ENCODE measurements around the gene PDE7B.

The PDE7B gene

DNA sequence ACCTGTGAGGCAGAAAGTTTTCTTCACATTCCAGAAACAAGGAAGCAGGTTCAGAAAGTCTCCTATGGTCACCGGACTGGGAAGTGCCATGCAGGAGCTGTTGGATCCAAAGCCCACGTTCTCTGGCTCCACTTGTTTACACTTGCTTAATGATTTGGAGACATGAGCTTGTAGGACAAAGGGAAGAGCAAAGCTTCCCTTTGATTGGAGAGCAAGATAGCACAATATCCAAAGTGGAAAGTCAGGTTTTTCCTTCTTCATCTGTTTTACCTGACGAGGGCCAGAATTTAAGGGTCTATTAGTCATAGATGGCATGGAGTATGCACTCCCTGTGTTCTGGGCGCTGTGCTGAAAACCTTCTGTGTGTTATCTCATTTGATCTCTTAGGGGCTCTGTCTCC is 81.2 kb downstream of the PDE7B start:
- DNase-seq (ENCODE audit: low read depth in 2 of 2) = no peak

DNA sequence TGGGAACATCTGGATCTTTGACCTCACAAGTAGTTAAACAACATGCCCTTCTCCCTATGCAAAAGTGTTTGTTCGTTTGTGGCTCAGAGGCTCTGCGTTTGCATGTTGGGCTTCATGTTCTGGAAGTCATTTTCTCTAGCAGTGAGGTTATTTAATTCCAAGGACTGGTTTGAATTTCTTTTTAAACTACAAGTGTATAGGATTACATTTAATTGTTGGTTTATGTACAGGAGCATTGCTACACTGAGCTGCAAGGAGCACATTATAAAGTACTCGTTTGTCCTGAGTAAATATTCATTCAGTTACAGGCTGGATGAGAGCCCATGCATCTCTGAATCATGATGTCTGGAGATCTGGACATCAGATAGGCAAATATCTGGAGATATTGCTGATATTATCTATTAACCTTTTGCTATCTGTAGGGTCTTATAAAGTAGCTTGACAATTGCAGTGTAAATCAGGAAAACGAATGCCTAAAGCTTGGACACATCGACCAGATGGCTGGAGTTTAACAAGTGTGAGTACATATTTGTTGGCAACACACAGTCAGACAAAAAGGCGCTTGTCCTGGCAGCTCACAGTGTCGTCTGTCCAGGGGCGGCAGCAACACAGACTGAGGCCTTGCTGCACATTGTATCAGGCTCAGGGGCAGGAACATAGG is 84.6 kb downstream of the PDE7B start:
- no peak for DNase-seq (ENCODE audit: low read depth in 2 of 2)

DNA sequence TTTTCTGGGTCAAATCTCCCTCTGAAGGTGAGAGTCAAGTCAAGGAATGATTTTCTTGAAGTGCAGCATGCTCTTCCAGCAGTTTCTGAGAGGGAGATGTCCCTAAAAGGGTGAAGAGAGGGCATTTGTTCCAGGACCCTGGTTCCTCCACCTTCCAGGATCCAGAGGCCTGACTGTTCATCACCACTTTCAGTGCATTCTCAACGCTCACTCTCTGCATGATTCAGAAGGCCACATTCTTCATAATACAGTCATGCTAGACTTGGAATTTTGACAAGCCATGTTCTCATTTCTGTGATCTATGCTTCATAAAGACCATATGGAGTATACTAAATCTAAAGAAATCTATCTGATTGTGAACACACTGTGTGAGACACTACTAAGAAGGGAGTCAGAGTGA is 85.1 kb downstream of the PDE7B start:
- DNase-seq (ENCODE audit: low read depth in 2 of 2) = no peak

DNA sequence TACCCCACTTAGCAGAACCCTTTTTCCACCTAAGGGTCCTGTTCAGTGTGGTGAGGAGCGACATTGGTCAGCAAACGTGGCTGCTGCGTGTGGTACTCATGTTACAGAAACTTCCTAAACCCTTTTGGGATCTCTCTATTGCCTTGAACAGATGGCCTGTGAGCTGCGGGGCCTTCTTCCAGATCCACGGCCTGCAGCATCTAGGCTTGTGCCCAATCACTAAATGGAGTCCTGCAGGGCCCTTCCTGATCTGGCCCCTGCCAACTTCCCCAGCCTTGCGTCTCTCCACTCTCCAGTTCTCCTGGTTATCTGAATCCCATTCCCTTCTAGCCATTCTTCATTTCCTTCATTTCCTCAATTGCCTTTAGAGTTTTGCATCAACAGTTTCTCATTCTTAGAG is 85.6 kb downstream of the PDE7B start:
- no peak for DNase-seq (ENCODE audit: low read depth in 2 of 2)

DNA sequence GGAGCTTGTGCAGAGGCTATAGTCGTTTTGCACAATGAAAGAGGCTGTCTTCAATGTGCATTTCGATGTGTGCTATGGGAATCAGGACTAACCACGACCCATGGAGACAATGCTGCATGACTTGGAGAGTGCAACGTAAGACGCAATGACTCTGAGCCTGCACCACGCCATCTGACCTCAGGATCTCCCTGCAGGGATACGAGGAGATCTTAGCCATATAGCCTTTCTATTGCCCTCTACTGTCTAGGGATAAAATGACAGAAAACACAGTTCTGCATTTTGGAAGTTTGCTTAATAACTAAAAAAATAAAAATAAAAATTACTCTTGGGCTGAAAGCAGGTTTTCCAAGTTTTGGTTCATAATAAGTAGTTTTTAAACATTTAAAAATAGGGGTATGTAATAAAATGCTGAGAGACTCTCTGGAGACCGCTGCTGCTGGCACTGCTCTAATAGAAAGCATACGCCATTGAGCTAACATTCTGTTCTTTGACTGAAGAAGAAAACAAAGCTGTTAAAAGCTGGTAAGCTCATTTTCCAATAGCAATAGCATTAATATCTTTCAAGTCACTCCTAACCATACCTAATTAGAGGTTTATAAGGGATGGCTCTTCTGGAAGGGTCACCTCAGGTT is 87.2 kb downstream of the PDE7B start:
- DNase-seq (ENCODE audit: low read depth in 2 of 2) = no peak

DNA sequence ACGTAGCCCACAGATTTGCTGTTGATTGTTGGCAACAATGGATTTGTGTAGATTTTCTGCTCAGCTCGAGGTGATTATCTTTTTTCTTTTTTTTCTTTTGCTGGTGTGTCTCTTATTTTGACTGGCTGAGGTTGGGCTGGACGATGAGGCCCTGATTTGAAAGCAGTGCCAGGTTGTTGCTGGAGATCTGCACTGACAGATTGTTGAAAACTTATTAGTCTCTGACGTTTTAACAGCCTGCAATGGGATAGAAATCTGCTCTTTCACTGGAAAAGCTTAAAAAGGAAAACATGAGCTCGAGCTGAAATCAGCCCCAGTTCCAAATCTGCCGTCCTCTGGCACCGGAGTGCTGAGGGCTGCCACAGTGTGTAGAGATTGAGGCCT is 87.7 kb downstream of the PDE7B start:
- DNase-seq (ENCODE audit: low read depth in 2 of 2) = no peak

DNA sequence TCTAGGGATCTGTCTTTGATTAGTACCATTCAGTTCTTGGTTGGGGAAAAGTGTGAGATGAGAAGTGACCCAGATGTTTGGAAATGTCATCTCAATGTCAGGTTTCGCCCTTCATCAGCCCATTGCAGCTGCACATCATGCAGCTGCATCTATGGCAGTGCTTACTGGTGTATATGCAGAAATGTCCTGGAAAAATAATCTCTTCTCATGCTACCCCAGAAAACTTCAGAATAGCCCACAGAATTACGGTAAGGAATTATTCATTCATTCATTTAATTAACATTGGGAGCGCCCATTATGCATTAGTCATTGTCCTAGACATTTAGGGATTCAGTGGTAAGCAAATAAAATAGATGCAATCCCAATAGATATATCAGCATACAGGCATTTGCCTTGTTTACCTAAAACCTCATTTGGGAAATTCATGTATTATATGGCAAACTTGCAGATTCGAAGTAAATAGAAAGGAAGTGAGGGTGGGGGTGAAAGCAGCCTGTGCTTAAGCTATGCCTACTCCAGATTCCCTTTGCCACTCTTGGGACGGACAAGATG is 89.2 kb downstream of the PDE7B start:
- no peak for DNase-seq (ENCODE audit: low read depth in 2 of 2)

DNA sequence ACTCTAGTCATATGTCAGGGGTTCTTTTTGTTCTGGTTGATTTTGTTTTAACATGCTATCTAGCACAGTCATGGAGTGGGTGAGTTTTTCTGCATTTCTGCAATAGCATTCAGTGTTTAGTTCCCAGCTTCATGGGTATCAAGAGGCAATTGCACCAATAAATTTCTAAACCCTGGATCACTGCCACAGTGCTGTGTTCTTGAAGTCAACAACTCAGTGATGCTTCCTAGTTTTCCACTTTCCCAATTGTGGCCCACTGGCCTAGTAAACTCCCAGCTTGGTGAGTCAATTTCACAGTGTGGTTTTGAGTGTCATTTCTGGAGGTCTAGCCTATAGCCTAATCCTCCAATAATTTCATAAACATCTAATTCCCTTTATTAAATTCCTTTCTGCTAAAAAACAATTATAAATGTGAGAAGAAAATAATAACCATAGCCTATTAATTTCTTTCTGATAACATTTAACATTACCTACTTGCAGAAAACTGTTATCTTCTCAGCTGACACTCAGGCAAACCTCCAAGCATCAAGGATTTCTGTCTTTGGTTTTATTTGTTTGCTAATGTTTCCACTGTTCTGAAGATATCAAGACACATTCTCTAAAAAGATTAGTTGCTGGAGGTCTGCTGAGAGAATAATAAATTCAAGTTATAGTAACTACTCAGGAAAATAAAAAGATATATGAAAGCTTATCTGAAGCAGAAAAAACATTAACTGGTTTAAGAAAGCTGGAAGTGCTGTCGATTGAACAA is 89.9 kb downstream of the PDE7B start:
- DNase-seq (ENCODE audit: low read depth in 2 of 2) = no peak

DNA sequence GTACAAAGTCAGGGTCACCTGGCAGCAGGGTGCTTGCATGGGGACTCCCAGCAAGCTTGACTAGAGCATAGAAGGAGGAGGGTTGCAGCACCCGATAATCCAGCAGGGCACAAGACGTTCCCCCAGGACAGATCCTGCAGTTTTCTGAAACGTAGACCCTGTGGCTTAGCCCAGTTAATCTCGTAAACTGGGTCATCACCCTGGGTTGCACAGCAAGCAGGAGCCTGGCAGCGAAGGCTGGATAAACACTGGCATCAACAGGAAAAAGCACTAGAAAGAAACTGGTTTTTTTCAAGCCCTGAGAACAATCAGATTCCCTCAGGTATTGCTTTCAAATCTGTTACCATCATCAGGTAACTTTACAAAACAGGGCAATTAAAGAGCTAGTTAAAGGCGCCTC is 92.6 kb downstream of the PDE7B start:
- no peak for DNase-seq (ENCODE audit: low read depth in 2 of 2)

DNA sequence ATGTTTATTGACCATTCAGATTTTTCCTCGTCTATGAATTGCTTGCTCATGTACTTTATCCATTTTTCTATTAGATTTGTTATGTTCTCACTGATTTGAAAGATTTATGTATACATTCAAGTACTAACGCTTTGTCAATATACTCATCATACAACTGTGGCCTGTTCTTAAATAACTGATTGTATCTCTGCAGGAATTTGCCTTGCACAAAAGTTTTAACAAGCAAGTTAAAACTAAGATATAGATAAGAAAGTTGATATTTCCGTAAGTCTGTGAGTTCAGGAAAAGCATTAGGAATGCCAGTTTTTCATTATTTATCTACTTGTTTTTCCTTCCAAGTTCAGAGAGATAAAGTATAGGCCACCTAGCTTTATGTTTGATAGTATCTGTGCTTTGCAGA is 95.2 kb downstream of the PDE7B start:
- no peak for DNase-seq (ENCODE audit: low read depth in 2 of 2)

DNA sequence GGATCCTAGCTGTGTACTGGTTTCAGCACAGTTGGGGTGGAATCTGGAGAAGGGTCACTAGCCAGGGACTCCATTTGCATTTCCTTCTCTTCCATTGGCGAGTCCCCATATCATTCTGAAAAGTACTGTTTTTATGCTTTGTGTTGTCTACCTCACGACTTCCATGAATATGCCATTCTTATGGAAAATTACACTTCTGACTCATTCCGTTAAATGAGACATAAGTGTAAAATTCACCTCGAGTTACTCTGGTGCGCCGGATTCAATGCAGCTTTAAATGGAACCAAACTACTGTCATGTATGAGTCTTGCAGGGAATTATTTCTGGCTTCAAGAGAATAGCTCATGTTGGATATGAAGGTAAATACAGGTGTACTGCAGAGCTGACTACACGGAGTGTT is 99.2 kb downstream of the PDE7B start:
- no peak for DNase-seq (ENCODE audit: low read depth in 2 of 2)

DNA sequence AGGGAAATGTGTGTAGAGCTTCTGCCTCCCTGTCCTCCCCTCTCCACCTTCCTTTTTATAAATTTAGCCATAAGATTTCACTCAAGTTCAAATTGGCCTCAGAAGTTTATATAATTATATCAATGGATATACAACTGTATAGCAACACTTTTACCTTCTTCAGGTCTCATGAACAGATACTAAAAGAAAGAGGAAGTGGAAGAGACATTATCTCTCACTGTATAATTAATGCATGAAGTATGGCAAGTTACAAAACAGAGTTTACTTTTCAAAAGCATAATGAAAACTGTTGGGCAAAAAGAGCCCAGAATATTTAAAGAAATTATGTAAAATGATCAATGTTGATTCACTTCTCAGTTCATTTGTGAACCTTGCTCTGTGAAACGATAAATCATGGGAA is 99.7 kb downstream of the PDE7B start:
- DNase-seq (ENCODE audit: low read depth in 2 of 2) = no peak

DNA sequence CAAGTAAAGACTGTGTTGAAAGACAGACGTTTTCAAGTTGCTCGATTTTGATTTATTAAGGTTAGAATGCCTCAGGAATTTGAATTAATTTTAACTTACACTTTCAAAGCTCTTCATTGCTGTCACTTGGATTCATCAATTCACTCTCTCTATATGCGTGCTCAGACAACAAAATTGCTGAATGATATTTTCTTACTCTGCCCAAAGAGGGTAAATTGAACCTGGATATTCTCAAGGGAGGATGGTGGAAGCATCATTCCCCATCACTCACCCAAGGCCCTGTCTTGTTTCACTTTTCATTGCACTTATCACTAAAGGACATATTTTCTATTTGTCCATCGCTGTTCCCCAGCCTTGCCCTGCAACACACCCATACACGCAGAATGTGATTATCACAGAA is 102.3 kb downstream of the PDE7B start:
- no peak for DNase-seq (ENCODE audit: low read depth in 2 of 2)

DNA sequence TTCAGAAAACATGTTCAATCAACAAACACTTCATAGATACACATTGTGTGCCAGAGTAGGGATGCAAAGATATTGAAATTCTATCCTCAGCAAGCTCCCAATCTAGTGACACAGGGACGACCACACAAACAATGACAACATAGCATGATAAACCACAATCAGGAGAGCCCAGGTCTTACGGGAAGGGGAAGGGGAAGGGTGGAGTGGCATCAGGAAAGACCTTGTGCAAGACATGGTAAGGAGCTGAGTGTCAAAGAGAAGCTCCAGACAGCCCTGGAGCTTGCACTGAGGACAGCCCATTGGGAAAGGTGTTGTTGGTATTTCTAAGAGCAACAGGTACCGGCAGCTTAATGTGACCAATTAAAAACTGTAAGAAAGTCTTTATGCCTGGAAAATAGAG is 103.6 kb downstream of the PDE7B start:
- no peak for DNase-seq (ENCODE audit: low read depth in 2 of 2)

DNA sequence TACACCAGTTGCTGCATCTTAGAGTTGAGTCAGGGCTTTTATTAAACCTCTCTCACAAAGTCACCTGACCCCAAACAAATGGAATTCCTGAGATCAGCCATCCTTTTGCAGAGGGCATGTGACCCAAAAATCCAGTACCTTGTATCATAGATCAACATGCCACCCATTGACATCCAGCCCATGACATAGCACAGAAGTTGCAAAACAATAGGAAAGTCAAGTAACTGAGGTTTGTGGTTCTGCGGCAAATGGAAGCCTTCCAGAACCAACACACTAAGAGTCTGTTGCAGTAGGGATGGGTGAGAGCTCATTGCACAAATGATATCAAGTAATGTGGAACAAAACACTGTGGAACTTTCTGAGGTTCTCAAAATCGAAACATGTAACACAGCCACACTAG is 111.2 kb downstream of the PDE7B start:
- DNase-seq (ENCODE audit: low read depth in 2 of 2) = no peak

DNA sequence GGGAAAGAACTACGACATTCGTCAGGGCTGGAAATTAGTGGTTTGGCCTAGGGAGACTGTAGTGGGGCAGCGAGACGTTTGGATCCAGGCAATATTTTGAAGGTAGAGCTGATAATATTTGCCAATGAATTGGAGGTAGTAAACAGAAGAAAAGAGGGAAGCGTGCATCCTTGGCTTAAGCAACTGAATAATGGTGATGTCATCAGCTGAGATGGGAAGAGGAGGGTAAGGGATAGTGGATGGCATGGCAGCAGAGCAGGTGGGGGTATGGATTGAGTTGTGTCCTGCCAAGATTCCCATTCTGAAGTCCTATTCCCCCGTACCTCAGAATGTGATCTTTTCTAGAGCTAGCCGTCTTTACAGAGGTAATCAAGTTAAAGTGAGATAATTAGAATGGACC is 119.2 kb downstream of the PDE7B start:
- DNase-seq (ENCODE audit: low read depth in 2 of 2) = no peak

DNA sequence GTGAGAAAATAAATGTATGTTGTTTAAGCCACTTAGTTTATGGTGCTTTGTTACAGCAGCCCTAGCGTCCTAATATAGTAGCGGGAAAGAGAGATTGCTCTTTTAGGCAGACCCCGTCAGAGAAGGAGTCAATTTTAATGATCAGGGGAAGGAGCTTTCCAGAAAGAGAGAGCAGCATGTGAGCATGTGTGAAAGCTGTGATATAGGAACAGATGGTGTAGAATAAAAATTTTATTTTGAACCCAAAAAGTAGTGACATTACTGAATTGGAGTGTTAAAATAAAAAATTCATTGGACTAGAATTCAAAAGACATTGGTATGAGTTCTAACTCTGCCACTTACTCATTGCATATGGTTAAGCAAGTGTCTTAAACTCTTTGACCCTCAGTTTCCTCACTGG is 119.8 kb downstream of the PDE7B start:
- DNase-seq (ENCODE audit: low read depth in 2 of 2) = no peak

DNA sequence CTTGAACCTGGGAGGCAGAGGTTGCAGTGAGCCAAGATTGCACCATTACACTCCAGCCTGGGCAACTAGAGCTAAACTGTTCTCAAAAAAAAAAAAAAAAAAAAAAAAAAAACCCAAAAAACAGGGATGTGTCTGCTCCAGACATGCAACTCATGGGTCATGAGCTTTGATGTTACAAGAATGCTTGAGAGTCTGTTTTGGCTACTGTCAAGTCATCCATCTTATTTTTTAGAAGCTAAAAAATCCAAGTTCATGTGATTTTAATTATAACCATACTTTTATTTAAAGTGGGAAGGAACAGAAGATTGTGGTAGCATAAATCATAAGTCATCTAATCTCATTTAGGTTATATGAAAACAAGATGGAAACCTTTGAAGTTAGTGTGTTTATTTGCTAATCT is 120.6 kb downstream of the PDE7B start:
- no peak for DNase-seq (ENCODE audit: low read depth in 2 of 2)

DNA sequence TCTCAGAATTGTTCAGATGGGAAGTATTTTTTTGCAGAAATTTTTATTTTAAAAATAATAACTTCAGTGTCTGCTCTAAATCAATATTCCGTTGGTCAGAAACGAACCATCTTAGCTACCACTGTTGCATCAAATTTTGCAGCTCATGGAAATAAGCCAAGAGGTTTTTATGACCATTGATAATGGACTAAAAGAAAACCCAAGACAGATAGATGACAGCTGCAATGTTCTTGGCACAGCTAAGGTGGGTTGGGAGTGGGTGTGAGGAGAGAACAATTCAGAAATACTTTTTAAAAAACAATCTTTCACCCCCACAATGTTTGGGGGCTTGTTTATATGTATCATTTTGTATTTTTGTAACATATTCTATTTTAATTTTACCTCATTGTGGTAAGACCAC is 121.1 kb downstream of the PDE7B start:
- DNase-seq (ENCODE audit: low read depth in 2 of 2) = no peak

DNA sequence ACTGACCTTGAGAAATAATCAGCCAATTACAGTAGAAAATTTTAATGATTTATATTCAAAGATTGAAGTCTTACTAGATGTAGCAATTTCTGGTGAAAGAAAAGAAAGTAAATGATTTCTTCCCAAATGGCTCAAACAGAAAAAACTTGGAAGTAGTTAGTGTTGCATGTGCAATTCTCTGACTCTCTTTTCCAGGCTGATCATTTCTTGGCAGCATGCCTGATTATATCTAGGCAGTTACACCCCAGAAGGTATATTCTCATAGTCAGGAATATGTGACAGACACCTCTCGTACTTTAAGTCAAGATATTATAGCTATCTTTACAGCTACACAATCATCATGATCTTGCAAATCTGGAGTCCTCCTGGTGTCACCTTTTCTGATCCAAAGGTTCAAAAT is 122.9 kb downstream of the PDE7B start:
- DNase-seq (ENCODE audit: low read depth in 2 of 2) = no peak

DNA sequence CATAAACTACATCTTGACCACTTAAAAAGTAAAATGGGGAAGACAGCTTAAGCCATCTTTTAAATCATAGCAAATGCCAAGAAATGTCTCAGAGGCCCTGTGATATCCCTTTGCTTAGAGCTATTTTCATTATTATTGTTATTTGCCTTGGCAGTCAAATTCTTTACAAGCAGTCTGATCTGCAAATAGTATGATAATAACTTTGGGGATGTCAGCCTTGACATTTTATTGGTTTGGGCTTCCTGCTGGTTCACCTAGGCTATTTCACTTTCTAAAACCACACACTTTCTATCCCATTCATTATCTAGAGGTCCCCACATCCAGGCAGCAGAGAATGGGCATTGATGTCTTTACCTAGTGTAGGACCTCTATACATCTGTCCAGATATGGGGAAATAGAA is 125.1 kb downstream of the PDE7B start:
- no peak for DNase-seq (ENCODE audit: low read depth in 2 of 2)

DNA sequence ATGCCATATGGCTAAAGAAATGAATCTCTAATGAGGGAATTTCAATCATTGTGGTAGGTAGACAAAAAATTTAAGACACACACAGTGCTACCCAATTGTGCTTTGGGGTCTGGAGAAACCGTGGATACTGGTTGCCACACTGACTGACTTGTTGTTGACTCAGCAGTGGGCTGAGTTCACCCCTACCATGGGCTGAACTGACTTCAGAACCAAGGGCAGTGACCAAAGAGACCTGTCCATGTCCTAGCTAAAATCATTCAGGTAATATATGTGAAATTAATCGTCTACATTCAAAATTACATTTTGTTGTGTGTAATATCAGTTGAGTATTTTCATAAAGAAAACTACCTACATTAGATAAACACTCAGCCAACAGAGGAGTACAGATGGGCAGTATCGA is 131.6 kb downstream of the PDE7B start:
- no peak for DNase-seq (ENCODE audit: low read depth in 2 of 2)

DNA sequence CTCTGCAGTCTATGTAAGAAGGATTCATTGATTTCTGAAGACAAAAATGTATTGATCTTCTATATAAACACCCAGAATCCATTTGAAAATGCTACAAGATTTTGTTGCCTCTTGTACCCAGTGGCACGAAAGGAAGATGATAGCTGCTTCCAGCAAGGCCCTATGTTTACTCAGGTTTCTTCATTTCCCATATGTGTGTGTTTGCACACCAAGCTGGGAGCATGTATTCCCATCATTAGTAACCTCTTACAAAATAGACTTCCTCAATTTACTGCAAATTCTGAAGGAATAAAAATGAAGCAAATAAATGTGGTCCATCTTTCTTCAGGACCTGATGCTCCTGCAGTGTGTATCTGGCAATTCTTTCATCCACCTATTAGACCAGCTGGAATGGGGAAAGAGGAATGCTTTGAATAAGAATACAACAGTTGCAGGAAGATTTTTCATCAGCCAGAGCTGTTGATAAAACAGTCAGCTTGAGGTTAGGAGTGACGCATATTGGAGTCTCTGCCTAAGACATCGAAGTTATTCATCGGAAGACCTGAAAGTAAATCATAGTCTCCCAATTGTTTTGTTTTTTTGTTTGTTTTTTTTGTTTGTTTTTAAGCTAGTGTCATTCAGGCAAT is 132.3 kb downstream of the PDE7B start:
- DNase-seq (ENCODE audit: low read depth in 2 of 2) = no peak

Measured in activated CD4-positive, alpha-beta T cell treated with anti-CD3 and anti-CD28 coated beads for 24 hours (primary cell).